K562 treated with DMSO at 1 percent for 24 hours (cell line): ENCODE measurements around the gene NOS1. TPM values are rescaled to one million over a fixed set of nuclear protein-coding genes. Genes with fewer than 3 reads are reported as not detected.

Source experiments
- total RNA-seq: library from RNA; unstranded; fragments of 300-600 nt; gene quantifications from 2 replicates; pipeline ENCODE4 v1.2.3, GENCODE V29; 2022; ENCODE audit warnings: low read depth; ENCODE audit not compliant: insufficient read depth

The NOS1 gene
- not detected in 2 replicates for total RNA-seq

DNA sequence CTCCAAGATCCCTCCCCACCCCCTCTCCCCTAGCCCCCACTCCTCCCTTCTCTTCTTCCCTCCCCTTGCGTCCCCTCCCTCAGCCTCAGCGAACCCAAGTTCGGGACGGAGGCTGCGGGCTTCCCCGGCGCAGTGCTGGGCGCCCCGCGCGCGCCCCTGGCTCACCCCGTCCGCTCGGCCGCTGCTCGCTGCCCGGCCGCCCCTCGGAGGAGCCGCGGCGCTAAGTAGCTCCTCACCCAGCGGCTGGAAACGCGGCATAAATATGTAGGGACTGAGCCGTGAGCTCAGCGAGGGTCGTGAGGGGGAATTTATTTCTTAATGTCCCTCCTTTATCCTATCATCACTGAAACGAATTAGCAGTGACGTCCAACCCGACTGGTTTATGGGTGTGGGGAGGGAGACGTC is at the start of gene NOS1:
NOS1 (minus strand) TSS at position 280 of the 405 bp plus-strand sequence. CDS start 30,557 bp downstream, outside the sequence.

GRCh38 chr12:117190210-117190781 is 171.1 kb downstream of the NOS1 start, which contains the start of gene FBXO21:
FBXO21 (minus strand) TSS chr12:117190470; CDS start chr12:117190456, 14 bp downstream.

Other genes with a start within 250 kb of the NOS1 start
- gene FBXO21, start 171.2 kb downstream of the NOS1 start, total RNA-seq: 14.8 and 20.3 TPM in 2 replicates